HepG2 (cell line): ENCODE data around the gene KCNA1. TPM values are rescaled to one million over a fixed set of nuclear protein-coding genes. Genes with fewer than 3 reads are reported as not detected.

Source experiments
- ATAC-seq: fragments of 200-7000 bp; cut with Tn5 transposase; 3 replicates; pipeline ENCODE4 v1.9.1; 2020; ENCODE audit warnings: mild to moderate bottlenecking, moderate library complexity
- BruUV-seq: library from RNA; stranded (reverse); fragments of 400-500 nt; replicated peaks from 2 replicates; lab custom pipeline; 2021; lab: Mats Ljungman, UMichigan
- CTCF ChIA-PET: fragments of 300-600 bp; formaldehyde crosslinking; extraction: SDS; loops from one replicate; lab custom pipeline; 2021; ENCODE audit warnings: low total read pairs, inconsistent platforms, low intra/inter-chr PET ratio; lab: Yijun Ruan, JAX
- POLR2A ChIA-PET: fragments of 350-600 bp; sonication (Branson Sonifier 250); formaldehyde crosslinking; loops from one replicate; lab custom pipeline; 2020; ENCODE audit warnings: antibody characterized with exemption, inconsistent platforms; lab: Yijun Ruan, JAX
- DNase-seq: peaks from one replicate; pipeline ENCODE4 v3.0.0-alpha.2; 2015; ENCODE audit warnings: low spot score
- FAIRE-seq: peaks from 3 replicates; lab custom pipeline; 2011; peaks lifted over from hg19 to GRCh38; lab: Jason Lieb, UNC
- H2AFZ ChIP-seq: one replicate; pipeline ENCODE4 v1.6.1; 2011; ENCODE audit warnings: low read length, inconsistent platforms
- H3K27ac ChIP-seq: fragments of 300-600 bp; 3 replicates; pipeline ENCODE4 v1.8.0; 2011; ENCODE audit warnings: mixed run types, mild to moderate bottlenecking, mixed read lengths, low read length, inconsistent platforms; ENCODE audit not compliant: insufficient read depth; ENCODE audit errors: extremely low read length
- H3K27me3 ChIP-seq, 2 experiments: fragments of 200-600 bp in 1 of 2; 2 replicates in 1 of 2; 3 replicates in 1 of 2; pipeline versions ENCODE4 v1.6.0 to v1.8.0; 2011; ENCODE audit warnings: low read length in 2 of 2, mild to moderate bottlenecking in 2 of 2, moderate library complexity in 2 of 2, inconsistent platforms in 1 of 2; ENCODE audit not compliant: insufficient read depth in 2 of 2, control insufficient read depth in 1 of 2
- H3K36me3 ChIP-seq, 2 experiments: fragments of 200-600 bp in 1 of 2; replicated peaks in 1 of 2; 2 replicates in 1 of 2; 3 replicates in 1 of 2; pipeline versions ENCODE4 v1.5.1 to v1.8.0; 2011; ENCODE audit warnings: low read length in 2 of 2, inconsistent platforms in 1 of 2; ENCODE audit not compliant: insufficient read depth in 2 of 2, control insufficient read depth in 1 of 2
- H3K4me1 ChIP-seq: 2 replicates; pipeline ENCODE4 v1.5.1; 2012; ENCODE audit warnings: low read length, inconsistent platforms; ENCODE audit not compliant: insufficient read depth
- H3K4me2 ChIP-seq: 2 replicates; pipeline ENCODE4 v1.6.0; 2011; ENCODE audit warnings: low read depth, low read length, inconsistent platforms
- H3K4me3 ChIP-seq, 3 experiments: fragments of 200-600 bp in 1 of 3; sonication (generic), shearing (Covaris generic) in 1 of 3; replicated peaks in 1 of 3; 2 replicates each; pipeline ENCODE4 v1.5.1; 2011 to 2016; ENCODE audit warnings: low read length in 3 of 3, inconsistent platforms in 2 of 3, low read depth in 2 of 3, mild to moderate bottlenecking in 2 of 3, control low read depth in 1 of 3, mixed read lengths in 1 of 3; ENCODE audit not compliant: insufficient read depth in 1 of 3
- H3K79me2 ChIP-seq: one replicate; pipeline ENCODE4 v1.6.1; 2011; ENCODE audit warnings: low read length, inconsistent platforms; ENCODE audit not compliant: insufficient read depth
- H3K9ac ChIP-seq: 2 replicates; pipeline ENCODE4 v1.6.0; 2011; ENCODE audit warnings: mild to moderate bottlenecking, low read depth, low read length, inconsistent platforms; ENCODE audit not compliant: insufficient read depth
- H3K9me3 ChIP-seq: 2 replicates; pipeline ENCODE4 v1.5.1; 2012; ENCODE audit warnings: mild to moderate bottlenecking, low read length
- H4K20me1 ChIP-seq: 2 replicates; pipeline ENCODE4 v1.6.0; 2011; ENCODE audit warnings: inconsistent platforms, mild to moderate bottlenecking, low read length, moderate library complexity; ENCODE audit not compliant: insufficient read depth
- ARID3A ChIP-seq: IDR thresholded peaks from 2 replicates; pipeline ENCODE4 v1.6.1; 2012; ENCODE audit warnings: low read depth, low read length, improper control_type of control experiment
- ARNT2 ChIP-seq: sonication (generic); formaldehyde crosslinking; IDR thresholded peaks from 2 replicates; pipeline ENCODE4 v1.8.0; 2022; ENCODE audit warnings: mild to moderate bottlenecking, low read depth, missing genetic modification reagents, moderate library complexity
- ETV6 ChIP-seq: sonication (generic); formaldehyde crosslinking; conservative IDR thresholded peaks from 2 replicates; pipeline ENCODE4 v1.4.0; 2020; ENCODE audit warnings: missing genetic modification reagents
- HMGA1 ChIP-seq: sonication (generic); formaldehyde crosslinking; conservative IDR thresholded peaks from 2 replicates; pipeline ENCODE4 v1.4.0; 2020; ENCODE audit warnings: missing genetic modification reagents
- HNRNPUL1 ChIP-seq: fragments of 200-400 bp; formaldehyde crosslinking; IDR thresholded peaks from 2 replicates; pipeline ENCODE4 v1.6.1; 2017; ENCODE audit warnings: low read depth, mild to moderate bottlenecking, low read length, moderate library complexity
- MAFG ChIP-seq: sonication (generic); formaldehyde crosslinking; IDR thresholded peaks from 2 replicates; pipeline ENCODE4 v1.5.1; 2020; ENCODE audit warnings: mild to moderate bottlenecking, missing genetic modification reagents
- MYC ChIP-seq: sonication (generic); formaldehyde crosslinking; IDR thresholded peaks from 2 replicates; pipeline ENCODE4 v1.9.0; 2021; ENCODE audit warnings: missing genetic modification reagents, borderline replicate concordance
- RBAK ChIP-seq: sonication (generic); formaldehyde crosslinking; IDR thresholded peaks from 2 replicates; pipeline ENCODE4 v1.5.1; 2020; ENCODE audit warnings: mild to moderate bottlenecking, missing genetic modification reagents
- SMAD3 ChIP-seq: sonication (generic); formaldehyde crosslinking; IDR thresholded peaks from 2 replicates; pipeline ENCODE4 v1.4.0; 2020; ENCODE audit warnings: missing genetic modification reagents
- TBX2 ChIP-seq: sonication (generic); formaldehyde crosslinking; IDR thresholded peaks from 2 replicates; pipeline ENCODE4 v1.5.0; 2020; ENCODE audit warnings: missing genetic modification reagents, mild to moderate bottlenecking, borderline replicate concordance
- TERF1 ChIP-seq: sonication (generic); formaldehyde crosslinking; IDR thresholded peaks from 2 replicates; pipeline ENCODE4 v1.8.0; 2022; ENCODE audit warnings: mild to moderate bottlenecking, missing genetic modification reagents, moderate library complexity
- XBP1 ChIP-seq: sonication (generic); formaldehyde crosslinking; IDR thresholded peaks from 2 replicates; pipeline ENCODE4 v1.5.0; 2020; ENCODE audit warnings: missing genetic modification reagents
- ZNF232 ChIP-seq: sonication (generic); formaldehyde crosslinking; IDR thresholded peaks from 2 replicates; pipeline ENCODE4 v1.4.0; 2020; ENCODE audit warnings: missing genetic modification reagents, borderline replicate concordance
- ZNF672 ChIP-seq: sonication (generic); formaldehyde crosslinking; IDR thresholded peaks from 2 replicates; pipeline ENCODE4 v1.8.1; 2022; ENCODE audit warnings: missing genetic modification reagents
- ZNF678 ChIP-seq: sonication (generic); formaldehyde crosslinking; IDR thresholded peaks from 2 replicates; pipeline ENCODE4 v1.4.0; 2020; ENCODE audit warnings: mild to moderate bottlenecking, missing genetic modification reagents
- ZZZ3 ChIP-seq: sonication (generic); formaldehyde crosslinking; IDR thresholded peaks from 2 replicates; pipeline ENCODE4 v1.4.0; 2020; ENCODE audit warnings: missing genetic modification reagents, mild to moderate bottlenecking, borderline replicate concordance
- WGBS: methylation state at CpG from one replicate; pipeline ENCODE4 v1.1.6; 2017; ENCODE audit warnings: low lambda C conversion rate; 5-methylcytosine and 5-hydroxymethylcytosine counted together
- in situ Hi-C: cut with HindIII; loops from 2 replicates; pipeline ENCODE4 v1.10.0; 2017; ENCODE audit warnings: low pct_unique_long_range_greater_than_20kb; ENCODE audit not compliant: extremely low pct_ligation_motif_present
- intact Hi-C: fragments of 100-400 bp; cut with micrococcal nuclease; formaldehyde crosslinking; loops from one replicate; pipeline ENCODE4 v1.10.0; 2022; ENCODE audit not compliant: unreplicated experiment
- polyA plus RNA-seq, 8 experiments: library from polyadenylated mRNA; depleted of rRNA in 3 of 8; stranded (reverse) in 7 of 8; unstranded in 1 of 8; fragments of >200 nt; fragmentation: Illumina TruSeq in 4 of 8; extraction: Trizol in 4 of 8; gene quantifications; 2 replicates each; pipeline versions ENCODE4 v1.2.1 to v1.2.3, GENCODE V29; 2011 to 2016; ENCODE audit warnings: low read depth in 4 of 8, missing spikeins in 1 of 8, mixed read lengths in 1 of 8; ENCODE audit not compliant: insufficient read depth in 1 of 8
- total RNA-seq, 5 experiments: library from RNA; depleted of rRNA; stranded (reverse); fragments of >200 nt; fragmentation: Illumina TruSeq; extraction: Trizol; gene quantifications; 2 replicates each; pipeline ENCODE4 v1.2.3, GENCODE V29; 2016; ENCODE audit warnings: low read depth in 1 of 5
- TF ChIP-seq, protein P1 (sequence below): sonication (generic); formaldehyde crosslinking; IDR thresholded peaks from 2 replicates; pipeline ENCODE4 v1.4.0; 2020; ENCODE audit warnings: missing genetic modification reagents, borderline replicate concordance

Gene KCNA1
- total and polyA plus RNA-seq, 2 of the 13 experiments (the other 11 are each of a cell fraction or from before 2014, with no cell fraction given), result not detected

- WGBS, result 0% methylated on average over 1 of the region's 4 CpGs
- POLR2A ChIA-PET, result no interaction called here
- Histone ChIP-seq H2AFZ (no peak overlapping the region), H3K4me3 (no peak overlapping the region), H3K4me2 (no peak overlapping the region), H3K27ac (no peak overlapping the region), H3K4me1 (no peaks in the 10 kb centered on the region), H4K20me1 (no peaks in the 10 kb centered on the region), H3K36me3 (no peaks in the 10 kb centered on the region), H3K9ac (no peak overlapping the region), H3K9me3 (no peaks in the 10 kb centered on the region), H3K27me3 (peaks cover 1 to 22% of the 10 kb centered on the region in 2 experiments; a peak in 3 of 5 replicates), H3K79me2 (no peaks in the 10 kb centered on the region)
- in situ Hi-C loops, result no loop called here
- intact Hi-C loops, result no loop called here
- CTCF ChIA-PET, result no interaction called here
- BruUV-seq, result no TSS peak
- DNase-seq, result no peak
- FAIRE-seq, result no peak
- ATAC-seq, result no peak
- TF ChIP-seq RBAK (CRISPR knock-in tag) (no peak), XBP1 (no peak), ZNF232 (CRISPR knock-in tag) (no peak), ETV6 (no peak), ZZZ3 (CRISPR knock-in tag) (no peak), TERF1 (CRISPR knock-in tag) (no peak), ARID3A (no peak), SMAD3 (CRISPR knock-in tag) (no peak), HMGA1 (no peak), HNRNPUL1 (no peak), ARNT2 (no peak), ZNF672 (CRISPR knock-in tag) (no peak), TBX2 (no peak), ZNF678 (no peak), MYC (CRISPR knock-in tag) (no peak), MAFG (CRISPR knock-in tag) (no peak)
- TF ChIP-seq, protein P1, sequence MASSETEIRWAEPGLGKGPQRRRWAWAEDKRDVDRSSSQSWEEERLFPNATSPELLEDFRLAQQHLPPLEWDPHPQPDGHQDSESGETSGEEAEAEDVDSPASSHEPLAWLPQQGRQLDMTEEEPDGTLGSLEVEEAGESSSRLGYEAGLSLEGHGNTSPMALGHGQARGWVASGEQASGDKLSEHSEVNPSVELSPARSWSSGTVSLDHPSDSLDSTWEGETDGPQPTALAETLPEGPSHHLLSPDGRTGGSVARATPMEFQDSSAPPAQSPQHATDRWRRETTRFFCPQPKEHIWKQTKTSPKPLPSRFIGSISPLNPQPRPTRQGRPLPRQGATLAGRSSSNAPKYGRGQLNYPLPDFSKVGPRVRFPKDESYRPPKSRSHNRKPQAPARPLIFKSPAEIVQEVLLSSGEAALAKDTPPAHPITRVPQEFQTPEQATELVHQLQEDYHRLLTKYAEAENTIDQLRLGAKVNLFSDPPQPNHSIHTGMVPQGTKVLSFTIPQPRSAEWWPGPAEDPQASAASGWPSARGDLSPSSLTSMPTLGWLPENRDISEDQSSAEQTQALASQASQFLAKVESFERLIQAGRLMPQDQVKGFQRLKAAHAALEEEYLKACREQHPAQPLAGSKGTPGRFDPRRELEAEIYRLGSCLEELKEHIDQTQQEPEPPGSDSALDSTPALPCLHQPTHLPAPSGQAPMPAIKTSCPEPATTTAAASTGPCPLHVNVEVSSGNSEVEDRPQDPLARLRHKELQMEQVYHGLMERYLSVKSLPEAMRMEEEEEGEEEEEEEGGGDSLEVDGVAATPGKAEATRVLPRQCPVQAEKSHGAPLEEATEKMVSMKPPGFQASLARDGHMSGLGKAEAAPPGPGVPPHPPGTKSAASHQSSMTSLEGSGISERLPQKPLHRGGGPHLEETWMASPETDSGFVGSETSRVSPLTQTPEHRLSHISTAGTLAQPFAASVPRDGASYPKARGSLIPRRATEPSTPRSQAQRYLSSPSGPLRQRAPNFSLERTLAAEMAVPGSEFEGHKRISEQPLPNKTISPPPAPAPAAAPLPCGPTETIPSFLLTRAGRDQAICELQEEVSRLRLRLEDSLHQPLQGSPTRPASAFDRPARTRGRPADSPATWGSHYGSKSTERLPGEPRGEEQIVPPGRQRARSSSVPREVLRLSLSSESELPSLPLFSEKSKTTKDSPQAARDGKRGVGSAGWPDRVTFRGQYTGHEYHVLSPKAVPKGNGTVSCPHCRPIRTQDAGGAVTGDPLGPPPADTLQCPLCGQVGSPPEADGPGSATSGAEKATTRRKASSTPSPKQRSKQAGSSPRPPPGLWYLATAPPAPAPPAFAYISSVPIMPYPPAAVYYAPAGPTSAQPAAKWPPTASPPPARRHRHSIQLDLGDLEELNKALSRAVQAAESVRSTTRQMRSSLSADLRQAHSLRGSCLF (CRISPR knock-in tag), result no peak
These were observed 34.2 kb downstream of the KCNA1 start for GRCh38 chr12:4943938-4944284.
